ENCODE data around the gene ANO2.

- no peak for TF ChIP-seq EZH2 (IDR thresholded peaks at IDR 0.05; ENCODE audit: borderline replicate concordance, insufficient read depth, low read length, poor library complexity, severe bottlenecking)
- TF ChIP-seq CTCF (IDR thresholded peaks at IDR 0.05; ENCODE audit: poor library complexity, severe bottlenecking) = no peak
- TF ChIP-seq POLR2AphosphoS5 (IDR thresholded peaks at IDR 0.05) = no peak
- TF ChIP-seq, protein P1, sequence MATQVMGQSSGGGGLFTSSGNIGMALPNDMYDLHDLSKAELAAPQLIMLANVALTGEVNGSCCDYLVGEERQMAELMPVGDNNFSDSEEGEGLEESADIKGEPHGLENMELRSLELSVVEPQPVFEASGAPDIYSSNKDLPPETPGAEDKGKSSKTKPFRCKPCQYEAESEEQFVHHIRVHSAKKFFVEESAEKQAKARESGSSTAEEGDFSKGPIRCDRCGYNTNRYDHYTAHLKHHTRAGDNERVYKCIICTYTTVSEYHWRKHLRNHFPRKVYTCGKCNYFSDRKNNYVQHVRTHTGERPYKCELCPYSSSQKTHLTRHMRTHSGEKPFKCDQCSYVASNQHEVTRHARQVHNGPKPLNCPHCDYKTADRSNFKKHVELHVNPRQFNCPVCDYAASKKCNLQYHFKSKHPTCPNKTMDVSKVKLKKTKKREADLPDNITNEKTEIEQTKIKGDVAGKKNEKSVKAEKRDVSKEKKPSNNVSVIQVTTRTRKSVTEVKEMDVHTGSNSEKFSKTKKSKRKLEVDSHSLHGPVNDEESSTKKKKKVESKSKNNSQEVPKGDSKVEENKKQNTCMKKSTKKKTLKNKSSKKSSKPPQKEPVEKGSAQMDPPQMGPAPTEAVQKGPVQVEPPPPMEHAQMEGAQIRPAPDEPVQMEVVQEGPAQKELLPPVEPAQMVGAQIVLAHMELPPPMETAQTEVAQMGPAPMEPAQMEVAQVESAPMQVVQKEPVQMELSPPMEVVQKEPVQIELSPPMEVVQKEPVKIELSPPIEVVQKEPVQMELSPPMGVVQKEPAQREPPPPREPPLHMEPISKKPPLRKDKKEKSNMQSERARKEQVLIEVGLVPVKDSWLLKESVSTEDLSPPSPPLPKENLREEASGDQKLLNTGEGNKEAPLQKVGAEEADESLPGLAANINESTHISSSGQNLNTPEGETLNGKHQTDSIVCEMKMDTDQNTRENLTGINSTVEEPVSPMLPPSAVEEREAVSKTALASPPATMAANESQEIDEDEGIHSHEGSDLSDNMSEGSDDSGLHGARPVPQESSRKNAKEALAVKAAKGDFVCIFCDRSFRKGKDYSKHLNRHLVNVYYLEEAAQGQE (IDR thresholded peaks at IDR 0.05; ENCODE audit: borderline replicate concordance) = no peak
- TF ChIP-seq SMC3 (conservative IDR thresholded peaks at IDR 0.05; ENCODE audit: poor library complexity) = no peak
- TF ChIP-seq EP300 (conservative IDR thresholded peaks at IDR 0.05; ENCODE audit: poor library complexity, severe bottlenecking) = no peak
- TF ChIP-seq RAD21 (conservative IDR thresholded peaks at IDR 0.05) = no peak
Observed at GRCh38 chr12:5925646-5926045, 19.4 kb downstream of the ANO2 start.

Data from neural cell (in vitro differentiated cells).